ENCODE measurements around the gene NEU4.

Gene NEU4

DNA sequence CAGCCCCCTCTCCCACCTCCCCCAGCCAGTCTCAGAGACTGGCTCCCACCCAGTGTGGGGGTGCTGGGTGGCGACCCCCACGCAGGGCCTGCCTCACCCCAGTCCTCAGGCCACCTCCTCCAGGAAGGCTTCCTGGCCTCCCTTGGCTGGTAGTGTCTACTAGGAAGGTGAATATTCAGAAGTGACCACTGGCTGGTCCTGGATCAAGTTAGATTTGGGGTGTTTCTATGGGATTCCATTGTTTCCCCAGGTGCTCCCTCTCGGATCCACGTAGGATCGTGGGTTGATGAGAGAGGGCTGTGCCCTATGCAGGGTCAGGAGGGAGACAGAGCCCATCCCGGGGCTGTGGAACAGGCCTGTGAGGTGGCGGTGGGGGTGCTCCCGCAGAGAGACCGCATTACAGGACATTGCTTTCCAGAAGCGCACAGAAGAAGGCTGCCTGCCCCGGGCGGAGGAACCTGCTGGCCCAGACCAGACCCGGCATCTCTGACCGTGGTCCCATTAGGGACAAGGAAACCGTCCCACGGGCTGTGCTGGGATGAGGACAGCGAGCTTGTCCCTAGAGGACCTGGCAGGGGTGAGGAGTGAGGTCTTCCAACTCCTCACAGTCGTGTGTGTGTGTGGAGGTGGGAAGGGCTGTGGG is 46.4 kb downstream of the NEU4 start:
- Mint-ChIP-seq H3K36me3 (peaks cover 10% of the 10 kb centered on the region), H3K4me3 (no peak overlapping the region), H3K27me3 (no peaks in the 10 kb centered on the region), H3K4me1 (peaks cover 37% of the 10 kb centered on the region), H3K27ac (peak overlapping the region; percentile 57), H3K9me3 (no peaks in the 10 kb centered on the region)
- ATAC-seq = no peak

DNA sequence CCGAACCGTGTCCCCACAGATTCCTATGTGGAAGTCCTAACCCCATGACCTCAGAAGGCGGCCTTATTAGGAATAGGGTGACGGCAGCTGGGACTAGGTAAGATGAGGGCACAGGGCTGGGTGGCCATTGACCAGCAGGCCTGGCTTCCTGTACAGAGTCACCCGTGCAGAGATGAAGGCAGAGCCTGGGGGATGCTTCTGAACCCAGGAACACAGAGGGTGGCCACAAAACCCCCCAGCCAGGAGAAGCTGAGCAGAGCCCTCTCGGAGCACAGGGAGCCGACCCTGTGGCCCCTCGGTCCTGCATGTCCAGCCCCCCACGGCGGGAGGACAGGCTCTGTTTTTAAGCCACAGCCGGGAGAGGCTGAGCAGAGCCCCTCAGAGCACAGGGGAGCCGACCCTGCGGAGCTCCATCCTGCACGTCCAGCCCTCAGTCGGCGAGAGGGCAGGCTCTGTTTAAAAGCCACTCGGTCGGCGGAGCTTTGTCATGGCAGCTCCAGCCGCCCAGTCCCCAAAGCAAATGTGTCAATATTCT is 47.0 kb downstream of the NEU4 start:
- no peak overlapping the region for H3K4me3 Mint-ChIP-seq
- H3K27ac Mint-ChIP-seq = peak overlapping the region; percentile 57
- peaks cover 43% of the 10 kb centered on the region for H3K4me1 Mint-ChIP-seq
- peaks cover 10% of the 10 kb centered on the region for H3K36me3 Mint-ChIP-seq
- ATAC-seq = no peak
- H3K27me3 Mint-ChIP-seq = no peaks in the 10 kb centered on the region
- H3K9me3 Mint-ChIP-seq = no peaks in the 10 kb centered on the region

DNA sequence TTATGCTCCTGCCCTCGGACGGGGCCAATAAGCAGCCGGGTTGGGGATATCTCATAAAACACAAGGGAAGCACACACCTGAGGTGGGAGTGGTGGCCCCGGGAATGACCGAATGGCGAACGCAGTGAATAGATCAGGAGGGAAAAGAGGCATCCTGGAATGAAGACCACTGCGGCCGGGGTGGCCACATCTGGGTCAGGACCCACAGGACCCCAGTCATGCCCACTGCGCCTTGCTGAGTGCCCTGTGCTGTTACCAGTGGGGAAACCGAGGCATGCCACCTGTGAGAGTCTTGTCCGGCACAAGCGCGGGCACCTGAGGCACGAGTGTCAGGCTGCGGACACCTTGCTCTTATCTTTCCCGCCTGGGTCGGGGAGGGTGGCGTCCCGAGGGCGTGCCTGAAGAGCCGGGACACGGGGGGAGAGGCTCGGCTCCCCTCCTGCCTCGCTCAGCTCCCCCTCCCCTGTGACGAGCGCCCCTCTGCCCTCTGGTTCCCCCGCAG is 48.1 kb downstream of the NEU4 start:
- ATAC-seq = no peak
- Mint-ChIP-seq H3K4me3 (peak overlapping the region; percentile 62), H3K27ac (peak overlapping the region; percentile 57), H3K27me3 (peaks cover 11% of the 10 kb centered on the region), H3K36me3 (peaks cover 8% of the 10 kb centered on the region), H3K9me3 (peaks cover 8% of the 10 kb centered on the region), H3K4me1 (peaks cover 54% of the 10 kb centered on the region)

DNA sequence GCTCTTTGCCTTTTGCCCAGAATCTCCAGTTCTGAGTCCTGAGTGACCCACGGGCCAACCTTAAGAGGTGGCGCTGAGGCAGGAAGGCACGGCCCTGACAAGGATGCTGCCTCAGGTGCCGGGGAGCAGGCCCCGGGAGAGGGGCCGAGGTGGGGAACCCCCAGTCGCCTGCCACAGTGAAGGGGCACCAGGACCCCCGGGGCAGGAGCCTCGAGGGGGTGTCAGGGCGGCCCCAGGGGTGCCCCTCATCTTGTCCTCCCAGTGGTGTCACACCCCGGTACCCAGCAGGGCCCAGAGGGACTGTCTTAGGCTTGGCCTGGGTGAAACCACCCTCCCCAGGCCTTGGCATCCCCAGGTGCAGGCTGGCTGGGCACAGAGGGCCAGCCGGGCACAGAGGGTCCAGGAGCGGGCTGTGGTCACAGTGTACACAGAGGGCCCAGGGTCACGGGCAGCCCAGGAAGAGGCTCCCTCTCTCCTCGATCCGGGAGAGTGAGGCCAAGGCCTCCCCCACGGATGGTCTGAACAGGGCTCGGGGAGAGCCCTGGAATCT is 48.7 kb downstream of the NEU4 start:
- no peak for ATAC-seq
- Mint-ChIP-seq H3K9me3 (peaks cover 8% of the 10 kb centered on the region), H3K4me3 (peak overlapping the region; percentile 79), H3K36me3 (peaks cover 9% of the 10 kb centered on the region), H3K27ac (peak overlapping the region; percentile 93), H3K27me3 (peaks cover 15% of the 10 kb centered on the region), H3K4me1 (peaks cover 58% of the 10 kb centered on the region)

DNA sequence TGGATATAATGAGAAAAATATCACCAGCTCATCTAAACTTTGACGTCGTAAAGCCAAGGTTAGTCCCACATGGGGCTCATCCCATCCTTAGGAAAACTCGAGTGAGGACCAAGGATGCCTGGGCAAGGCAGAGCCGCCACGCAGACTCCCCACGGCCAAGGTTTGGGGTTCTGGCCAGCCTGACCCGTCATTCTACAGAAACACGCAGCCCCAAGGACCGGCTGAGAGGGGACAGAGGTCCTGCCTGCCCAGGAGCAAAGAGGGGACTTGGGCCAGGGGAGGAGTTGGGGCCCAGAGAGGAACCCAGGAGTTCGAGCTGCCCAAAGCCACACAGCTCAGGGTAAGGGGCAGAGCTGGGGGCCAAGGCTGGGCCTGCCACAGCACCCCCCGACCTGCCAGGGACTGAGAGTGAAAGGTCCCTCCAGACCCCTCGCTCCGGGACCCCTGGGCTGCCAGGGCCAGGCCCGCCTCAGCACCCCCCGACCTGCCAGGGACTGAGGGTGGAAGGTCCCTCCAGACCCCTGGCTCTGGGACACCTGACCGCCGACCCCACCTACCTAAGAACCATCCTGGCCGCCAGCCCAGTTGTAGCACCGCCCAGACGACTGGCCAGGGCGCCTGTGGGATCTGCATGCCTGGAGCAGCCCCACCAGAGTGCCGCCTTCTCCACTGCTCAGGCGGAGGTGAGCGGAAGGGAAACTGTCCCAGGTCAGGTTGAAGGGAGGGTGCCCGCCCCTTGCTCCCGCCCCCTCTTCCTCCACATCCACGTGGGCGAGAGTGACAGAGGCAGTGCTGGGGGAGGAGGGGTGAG is 49.4 kb downstream of the NEU4 start, which contains the start of gene PDCD1:
Gene PDCD1, minus strand, starts transcription at position 689 of the 811 bp plus-strand sequence. Its CDS starts 56 bp downstream, at position 633.
- peak within 1 kb of the TSS; percentile 79 for H3K4me3 Mint-ChIP-seq
- peaks cover 63% of the 10 kb centered on the region for H3K4me1 Mint-ChIP-seq
- ATAC-seq = peak; percentile 62
- peak within 1 kb of the TSS; percentile 93 for H3K27ac Mint-ChIP-seq
- H3K36me3 Mint-ChIP-seq = peaks cover 9% of the 10 kb centered on the region
- peaks cover 15% of the 10 kb centered on the region for H3K27me3 Mint-ChIP-seq
- peaks cover 8% of the 10 kb centered on the region for H3K9me3 Mint-ChIP-seq

- Mint-ChIP-seq H3K4me3 (peak overlapping the region; percentile 79), H3K4me1 (peaks cover 68% of the 10 kb centered on the region), H3K27me3 (peaks cover 19% of the 10 kb centered on the region), H3K9me3 (peaks cover 9% of the 10 kb centered on the region), H3K27ac (peak overlapping the region; percentile 93), H3K36me3 (peaks cover 10% of the 10 kb centered on the region)
- ATAC-seq = peak; percentile 48
These were observed 50.0 kb downstream of the NEU4 start for GRCh38 chr2:241859017-241859435.

GRCh38 chr2:241859436-241860183 is 50.6 kb downstream of the NEU4 start:
- ATAC-seq = peak; percentile 79
- Mint-ChIP-seq H3K36me3 (peaks cover 15% of the 10 kb centered on the region), H3K9me3 (peaks cover 13% of the 10 kb centered on the region), H3K27ac (peak overlapping the region; percentile 93), H3K27me3 (peaks cover 24% of the 10 kb centered on the region), H3K4me1 (peaks cover 74% of the 10 kb centered on the region), H3K4me3 (peak overlapping the region; percentile 74)

DNA sequence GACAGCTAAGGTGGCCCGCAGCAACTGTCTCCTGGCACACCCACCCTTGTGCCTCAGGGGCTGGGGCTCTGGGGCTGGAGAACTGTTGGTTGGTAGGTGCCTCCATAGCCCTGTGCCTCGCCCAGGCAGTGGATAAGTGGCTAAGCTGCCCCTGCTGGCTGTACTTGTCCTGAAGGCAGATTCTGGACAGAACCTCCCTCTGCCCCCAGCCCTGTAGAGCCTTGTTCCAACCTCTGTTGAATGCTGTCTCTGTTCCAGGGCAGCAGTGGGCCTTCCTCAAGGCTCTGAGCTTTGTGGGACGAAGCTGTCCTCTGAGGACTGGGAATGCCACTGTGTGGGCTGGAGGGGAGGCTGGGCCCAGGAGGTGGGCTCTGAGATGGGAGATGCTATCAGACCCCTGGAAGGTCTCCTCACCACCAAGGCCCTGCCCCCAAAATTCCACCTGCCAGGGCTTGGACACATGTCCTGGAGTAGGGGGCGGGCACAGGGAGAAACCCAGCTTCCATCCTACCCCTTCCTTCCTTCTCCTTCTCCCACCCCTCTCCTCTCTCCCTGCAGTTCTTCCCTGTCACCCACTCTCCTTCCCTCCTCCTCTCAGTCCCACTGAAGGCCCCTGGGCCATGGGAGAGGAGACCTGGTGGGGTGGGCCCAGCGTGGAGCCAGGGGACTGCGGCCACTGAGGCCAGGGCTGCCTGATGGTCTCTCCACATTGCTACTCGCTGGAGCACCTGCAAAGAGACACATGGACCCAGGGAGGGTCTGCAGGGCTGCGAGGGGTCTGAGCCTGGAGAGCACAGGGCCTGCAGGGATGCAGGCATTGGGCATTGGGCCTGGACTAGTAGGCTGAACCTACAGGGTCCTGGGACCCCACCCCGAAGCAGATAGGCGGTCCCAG is 51.4 kb downstream of the NEU4 start:
- Mint-ChIP-seq H3K4me1 (peaks cover 82% of the 10 kb centered on the region), H3K27me3 (peaks cover 33% of the 10 kb centered on the region), H3K9me3 (peaks cover 22% of the 10 kb centered on the region), H3K27ac (peak overlapping the region; percentile 93), H3K4me3 (peak overlapping the region; percentile 39), H3K36me3 (peaks cover 23% of the 10 kb centered on the region)
- ATAC-seq = peak; percentile 60

- H3K27ac Mint-ChIP-seq = peak overlapping the region; percentile 93
- peaks cover 25% of the 10 kb centered on the region for H3K9me3 Mint-ChIP-seq
- H3K4me3 Mint-ChIP-seq = peak overlapping the region; percentile 59
- H3K27me3 Mint-ChIP-seq = peaks cover 41% of the 10 kb centered on the region
- peaks cover 82% of the 10 kb centered on the region for H3K4me1 Mint-ChIP-seq
- H3K36me3 Mint-ChIP-seq = peaks cover 23% of the 10 kb centered on the region
- ATAC-seq = no peak
These were observed 52.3 kb downstream of the NEU4 start for GRCh38 chr2:241861264-241861663.

- Mint-ChIP-seq H3K27ac (peak overlapping the region; percentile 93), H3K9me3 (peaks cover 25% of the 10 kb centered on the region), H3K36me3 (peaks cover 23% of the 10 kb centered on the region), H3K27me3 (peaks cover 41% of the 10 kb centered on the region), H3K4me3 (peak overlapping the region; percentile 40), H3K4me1 (peaks cover 74% of the 10 kb centered on the region)
- no peak for ATAC-seq
These were observed 53.1 kb downstream of the NEU4 start for GRCh38 chr2:241862093-241862492.

- H3K9me3 Mint-ChIP-seq = peaks cover 25% of the 10 kb centered on the region
- peak overlapping the region; percentile 48 for H3K27ac Mint-ChIP-seq
- peaks cover 41% of the 10 kb centered on the region for H3K27me3 Mint-ChIP-seq
- H3K4me3 Mint-ChIP-seq = peak overlapping the region; percentile 4
- H3K36me3 Mint-ChIP-seq = peaks cover 23% of the 10 kb centered on the region
- ATAC-seq = no peak
- peaks cover 72% of the 10 kb centered on the region for H3K4me1 Mint-ChIP-seq
These were observed 54.0 kb downstream of the NEU4 start for GRCh38 chr2:241862775-241863535.

GRCh38 chr2:241863536-241863954 is 54.6 kb downstream of the NEU4 start:
- H3K4me3 Mint-ChIP-seq = peak overlapping the region; percentile 4
- H3K4me1 Mint-ChIP-seq = peaks cover 72% of the 10 kb centered on the region
- peak; percentile 46 for ATAC-seq
- peaks cover 23% of the 10 kb centered on the region for H3K36me3 Mint-ChIP-seq
- H3K27me3 Mint-ChIP-seq = peaks cover 41% of the 10 kb centered on the region
- H3K27ac Mint-ChIP-seq = peak overlapping the region; percentile 48
- H3K9me3 Mint-ChIP-seq = peaks cover 25% of the 10 kb centered on the region

GRCh38 chr2:241864168-241864849 is 55.3 kb downstream of the NEU4 start:
- peak overlapping the region; percentile 48 for H3K27ac Mint-ChIP-seq
- H3K4me1 Mint-ChIP-seq = peaks cover 70% of the 10 kb centered on the region
- peaks cover 41% of the 10 kb centered on the region for H3K27me3 Mint-ChIP-seq
- ATAC-seq = no peak
- H3K36me3 Mint-ChIP-seq = peaks cover 23% of the 10 kb centered on the region
- H3K4me3 Mint-ChIP-seq = peak overlapping the region; percentile 7
- peaks cover 25% of the 10 kb centered on the region for H3K9me3 Mint-ChIP-seq

Data from stimulated activated memory B cell treated with anti-CD40 and anti-IgM and Interleukin-4, amounts not matched to agents 10 μg/mL and 1 μg/mL and 100 μg/mL, for 72 hours (primary cell).